ENCODE results near the gene MICALL2. TPM values are rescaled to one million over a fixed set of nuclear protein-coding genes. Genes with fewer than 3 reads are reported as not detected.
"Not testable (repeated sequence)": the region's sequence is repeated elsewhere in the genome, so short reads cannot be mapped to it uniquely, and the experiment has no call there.

Gene MICALL2
- polyA plus RNA-seq, 12 donors, result 3.9 to 11.7 (median 5.1) TPM; not detected in 1

DNA sequence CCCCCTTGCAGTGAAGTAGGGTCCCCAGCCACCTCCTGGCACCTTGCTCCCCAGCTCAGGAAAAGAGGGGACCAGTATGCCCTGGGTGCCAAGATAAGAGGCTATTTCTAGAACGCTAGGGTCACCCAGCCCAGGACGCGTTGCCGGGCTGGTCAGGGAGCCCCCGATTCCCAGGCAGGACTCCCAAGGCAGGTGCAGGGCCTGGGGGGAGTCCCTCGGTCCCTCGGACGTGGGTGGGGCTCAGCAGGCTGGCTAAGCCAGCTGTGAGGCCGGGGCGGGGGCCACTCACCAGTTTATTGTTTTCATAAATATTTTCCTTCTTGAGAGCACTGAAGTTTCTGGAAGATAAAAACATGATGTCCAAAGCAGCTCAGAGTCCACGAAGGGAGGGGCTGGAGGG is 9.3 kb downstream of the MICALL2 start:
- DNase-seq, result no peak

DNA sequence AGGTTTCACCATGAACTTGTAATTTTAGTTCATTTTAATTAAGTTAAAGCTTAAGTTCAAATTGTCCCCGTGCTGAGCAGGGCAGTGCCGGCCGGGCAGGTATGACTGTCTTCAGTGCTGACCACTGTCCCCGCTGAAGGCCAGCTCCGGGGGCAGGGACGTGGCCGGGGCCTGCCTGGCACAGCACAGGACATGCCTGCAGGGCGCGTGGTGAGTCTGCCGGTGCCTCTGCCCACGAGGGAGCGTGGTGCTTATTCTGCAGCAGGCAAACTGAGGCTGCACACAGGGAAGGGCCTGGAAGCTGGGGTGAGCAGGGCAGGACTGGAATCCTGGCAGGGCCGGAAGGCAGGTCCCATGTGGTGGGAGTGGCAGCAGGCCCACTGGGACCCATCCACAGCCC is 9.8 kb downstream of the MICALL2 start:
- no peak for DNase-seq

DNA sequence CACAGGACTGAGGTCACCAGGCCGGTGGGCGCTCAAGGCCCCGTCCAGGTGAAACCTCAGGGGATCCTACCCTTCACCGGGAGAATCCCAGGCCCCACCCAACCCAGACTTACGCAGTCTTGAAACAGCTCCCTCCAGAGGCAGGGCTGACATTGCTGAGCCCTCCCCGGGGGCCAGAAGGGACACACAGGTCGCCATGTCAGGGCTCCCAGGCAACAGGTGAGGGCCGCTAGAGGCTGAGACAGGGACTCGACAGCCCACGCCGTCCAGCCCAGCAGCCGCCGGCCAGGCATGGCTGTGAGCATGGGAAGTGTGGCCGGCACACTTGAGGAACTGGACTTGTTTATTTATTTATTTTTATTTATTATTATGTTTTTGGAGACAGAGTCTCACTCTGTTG is 10.3 kb downstream of the MICALL2 start:
- DNase-seq, result no peak

DNA sequence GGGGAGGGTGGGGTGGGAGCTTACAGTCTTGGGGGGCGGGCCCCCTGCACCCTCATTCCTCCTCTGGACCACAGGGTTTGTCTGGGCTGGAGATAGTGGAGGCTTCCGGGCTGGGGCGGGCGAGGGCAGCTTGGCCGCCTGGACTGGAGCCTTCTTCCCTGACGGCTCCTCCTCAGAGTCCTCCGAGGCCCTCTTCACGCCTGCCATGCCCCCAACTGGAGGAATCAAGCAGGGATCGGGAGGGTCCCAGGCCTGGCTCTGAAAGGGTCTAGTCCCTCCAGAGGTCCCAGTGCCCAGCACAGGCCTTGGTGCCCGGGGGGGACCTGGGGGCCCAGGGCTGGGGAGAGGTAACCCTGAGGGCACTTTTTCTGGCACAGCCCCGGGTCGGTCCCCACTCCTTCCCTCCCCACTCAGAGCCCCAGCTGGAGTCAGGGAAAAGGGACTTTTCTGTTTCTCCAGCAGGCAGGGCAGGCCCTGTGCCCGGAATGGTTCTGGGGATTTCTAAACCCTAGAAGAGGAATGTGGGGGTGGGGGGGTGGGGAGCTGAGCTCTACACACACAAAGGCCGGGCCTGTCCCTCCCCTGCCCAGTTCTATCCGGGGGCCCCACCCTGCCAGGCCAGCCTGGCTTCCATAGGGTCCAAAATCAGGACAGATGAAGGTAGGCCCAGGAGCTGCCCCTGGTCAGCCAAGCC is 11.6 kb downstream of the MICALL2 start:
- no peak for DNase-seq

DNA sequence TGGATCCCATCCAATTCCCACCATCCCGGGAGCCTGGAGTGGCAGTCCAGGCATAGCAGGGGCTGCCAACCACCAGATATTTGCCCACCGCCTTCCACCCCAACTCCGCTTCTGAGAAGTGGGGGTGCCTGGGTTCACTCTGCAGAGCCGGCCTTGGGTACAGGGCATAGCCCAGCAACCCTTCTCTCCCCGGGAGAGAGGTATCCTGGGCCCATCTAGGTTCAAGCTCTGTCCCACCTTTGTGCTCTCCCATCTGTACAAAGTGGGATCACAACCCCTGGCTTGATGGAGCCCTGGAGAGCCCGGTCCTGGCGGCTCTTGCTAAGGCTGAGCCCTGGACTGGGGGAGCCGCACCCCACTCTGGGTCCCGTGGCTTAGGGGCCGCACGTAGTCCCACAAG is 12.2 kb downstream of the MICALL2 start:
- no peak for DNase-seq

DNA sequence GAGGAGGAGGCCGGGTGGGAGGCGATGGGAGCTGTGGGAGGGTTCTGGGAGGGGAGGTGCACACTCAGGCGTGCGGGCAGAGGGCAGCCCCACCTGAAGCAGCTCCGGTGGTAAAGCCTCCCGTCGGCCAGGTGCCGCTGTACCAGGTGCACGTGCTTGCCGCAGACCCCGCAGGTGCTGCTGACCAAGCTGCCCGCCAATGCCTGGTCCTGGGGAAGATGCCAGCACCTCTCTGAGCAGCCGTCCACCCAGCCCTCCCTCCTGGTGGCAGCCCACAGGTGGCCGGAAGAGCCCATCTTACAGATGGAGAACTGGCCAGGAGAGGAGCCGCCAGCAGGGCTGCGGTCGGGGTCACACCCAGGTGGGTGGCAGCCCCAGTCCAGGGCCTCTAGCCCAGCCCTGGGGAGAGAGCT is 12.6 kb downstream of the MICALL2 start:
- no peak for DNase-seq

DNA sequence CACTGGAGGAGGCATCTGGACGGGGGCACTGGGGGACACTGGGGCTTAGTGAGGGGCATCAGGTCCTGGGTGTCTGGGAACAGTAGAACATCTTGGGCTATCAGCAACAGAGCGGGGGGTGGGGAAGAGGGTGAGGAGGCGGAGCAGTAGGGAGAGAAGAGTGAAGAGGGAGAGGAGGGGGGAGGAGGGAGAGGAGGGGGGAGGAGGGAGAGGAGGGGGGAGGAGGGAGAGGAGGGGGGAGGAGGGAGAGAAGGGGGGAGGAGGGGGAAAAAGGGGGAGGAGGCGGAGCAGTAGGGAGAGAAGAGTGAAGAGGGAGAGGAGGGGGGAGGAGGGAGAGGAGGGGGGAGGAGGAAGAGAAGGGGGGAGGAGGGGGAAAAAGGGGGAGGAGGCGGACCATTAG is 13.2 kb downstream of the MICALL2 start:
- not testable (repeated sequence) for DNase-seq

DNA sequence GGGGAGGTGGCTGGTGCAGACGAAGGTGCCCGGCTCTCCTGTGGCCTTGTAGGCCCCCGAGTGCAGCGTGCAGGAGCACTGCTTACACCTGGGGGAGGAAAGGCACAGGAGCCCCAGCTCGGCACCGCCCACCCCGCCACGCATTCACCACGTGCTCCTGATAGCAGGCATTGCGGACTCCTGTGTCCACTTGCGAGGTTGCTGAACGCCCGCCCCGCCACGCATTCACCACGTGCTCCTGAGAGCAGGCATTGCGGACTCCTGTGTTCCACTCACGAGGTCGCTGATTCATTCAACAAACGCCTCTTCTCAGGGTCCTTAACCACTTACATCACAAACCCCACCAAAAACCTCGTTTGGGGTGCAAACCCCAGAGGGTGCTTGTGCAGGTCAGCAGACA is 13.9 kb downstream of the MICALL2 start:
- DNase-seq, result no peak

DNA sequence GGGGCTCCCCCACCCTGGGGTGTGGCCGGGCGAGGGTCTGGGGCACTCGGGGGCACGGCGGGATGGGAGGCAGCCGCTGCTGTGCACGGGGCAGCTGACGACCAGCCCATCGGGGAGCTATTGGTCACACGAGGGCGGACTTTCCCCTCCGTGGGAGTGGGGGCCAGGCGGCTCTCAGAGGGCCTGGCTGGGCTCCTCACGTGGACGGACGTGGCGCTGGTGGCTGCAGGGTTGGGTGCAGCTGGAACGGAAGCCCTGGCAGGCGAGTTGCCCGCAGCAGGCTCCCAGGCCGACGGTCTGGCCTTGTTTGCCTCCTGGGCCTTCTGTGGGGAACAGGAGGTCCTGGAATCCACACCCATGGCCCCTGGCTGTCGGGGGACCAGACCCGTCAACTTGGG is 14.3 kb downstream of the MICALL2 start:
- DNase-seq, result no peak

DNA sequence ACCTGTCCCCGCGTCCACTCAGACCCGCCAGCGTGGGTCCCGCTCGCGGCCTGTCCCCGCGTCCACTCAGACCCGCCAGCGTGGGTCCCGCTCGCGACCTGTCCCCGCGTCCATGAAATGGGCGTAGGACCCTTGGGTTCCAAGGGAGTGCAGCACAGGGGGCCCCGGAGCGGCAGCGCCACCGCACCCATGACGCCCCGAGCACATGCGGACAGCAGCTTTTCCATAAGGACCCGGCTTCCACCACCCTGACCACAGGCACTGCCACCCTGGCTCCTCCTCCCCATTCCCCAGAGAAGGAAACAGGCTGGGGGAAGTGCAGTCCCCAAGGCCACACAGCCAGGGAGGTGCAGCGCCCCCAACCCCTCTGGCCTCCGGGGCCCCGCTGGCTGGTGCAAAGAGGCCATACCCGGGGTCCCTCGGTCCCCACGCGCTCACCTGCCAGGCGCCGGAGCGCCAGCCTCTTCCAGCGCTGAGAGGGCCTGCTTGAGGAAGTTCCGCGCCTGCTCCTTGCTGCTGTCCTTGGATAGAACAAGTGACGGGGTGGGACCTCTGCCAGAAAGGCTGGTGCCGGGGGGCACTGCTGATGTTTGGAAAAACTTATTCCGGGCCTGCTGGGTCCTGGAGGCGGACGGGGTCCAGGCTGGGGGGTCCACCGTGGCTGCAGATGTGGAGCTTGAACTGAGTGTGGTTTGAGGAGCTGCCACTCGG is 14.9 kb downstream of the MICALL2 start:
- DNase-seq, result no peak

DNA sequence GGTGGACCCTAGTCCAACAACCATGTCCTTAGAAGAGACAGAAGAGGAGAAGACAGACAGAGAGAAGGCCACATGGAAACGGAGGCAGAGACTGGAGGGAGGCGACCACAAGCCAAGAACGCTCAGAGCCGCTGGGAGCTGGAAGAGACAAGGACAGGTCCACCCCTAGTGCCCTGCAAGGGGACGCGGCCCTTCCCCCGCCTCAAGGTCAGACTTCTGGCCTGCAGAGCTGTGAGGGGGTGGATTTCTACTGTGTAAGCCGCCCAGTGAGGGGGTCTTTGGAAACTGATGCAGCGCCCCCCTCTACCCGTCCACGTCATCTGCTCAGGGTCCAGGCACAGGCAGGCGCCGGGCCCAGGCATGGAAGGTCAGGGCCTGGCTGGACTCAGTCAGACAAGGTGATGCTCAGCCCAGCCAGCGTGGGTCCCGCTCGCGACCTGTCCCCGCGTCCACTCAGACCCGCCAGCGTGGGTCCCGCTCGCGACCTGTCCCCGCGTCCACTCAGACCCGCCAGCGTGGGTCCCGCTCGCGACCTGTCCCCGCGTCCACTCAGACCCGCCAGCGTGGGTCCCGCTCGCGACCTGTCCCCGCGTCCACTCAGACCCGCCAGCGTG is 15.6 kb downstream of the MICALL2 start:
- DNase-seq, result not testable (repeated sequence)

DNA sequence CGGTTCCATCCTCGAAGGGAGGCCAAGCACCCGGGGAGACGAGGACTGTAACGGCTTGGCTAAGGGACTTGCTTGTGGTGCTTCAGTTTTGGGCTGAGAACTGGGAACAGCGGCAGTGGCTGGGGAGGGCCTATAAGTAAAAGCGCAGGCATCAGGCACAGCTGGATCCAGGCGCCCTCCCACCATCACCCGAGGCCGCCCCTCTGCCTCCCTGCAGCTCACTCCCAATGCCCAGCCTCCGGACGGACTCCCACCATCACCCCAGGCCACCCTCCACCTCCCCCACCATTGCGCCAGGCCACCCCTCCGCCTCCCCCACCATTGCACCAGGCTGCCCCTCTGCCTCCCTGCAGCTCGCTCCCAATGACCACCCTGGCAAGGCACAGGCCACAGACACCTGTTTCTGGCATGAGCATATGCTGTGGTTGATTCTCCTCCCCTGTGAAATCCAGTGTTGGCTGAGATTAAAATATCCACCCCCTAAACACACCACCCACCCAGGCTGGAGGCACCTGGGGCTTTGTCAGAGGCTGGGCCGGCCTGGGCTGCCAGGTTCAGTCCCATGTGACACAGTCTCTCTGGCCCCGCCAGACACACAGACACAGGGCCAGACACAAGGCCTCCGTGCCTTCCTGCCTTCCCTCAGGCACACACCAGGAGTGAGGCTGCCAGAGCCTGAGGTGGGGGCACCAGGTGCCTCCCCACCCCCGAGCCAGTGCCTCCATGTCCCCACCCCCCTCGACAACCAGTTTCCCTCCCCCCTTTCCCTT is 16.7 kb downstream of the MICALL2 start:
- no peak for DNase-seq

DNA sequence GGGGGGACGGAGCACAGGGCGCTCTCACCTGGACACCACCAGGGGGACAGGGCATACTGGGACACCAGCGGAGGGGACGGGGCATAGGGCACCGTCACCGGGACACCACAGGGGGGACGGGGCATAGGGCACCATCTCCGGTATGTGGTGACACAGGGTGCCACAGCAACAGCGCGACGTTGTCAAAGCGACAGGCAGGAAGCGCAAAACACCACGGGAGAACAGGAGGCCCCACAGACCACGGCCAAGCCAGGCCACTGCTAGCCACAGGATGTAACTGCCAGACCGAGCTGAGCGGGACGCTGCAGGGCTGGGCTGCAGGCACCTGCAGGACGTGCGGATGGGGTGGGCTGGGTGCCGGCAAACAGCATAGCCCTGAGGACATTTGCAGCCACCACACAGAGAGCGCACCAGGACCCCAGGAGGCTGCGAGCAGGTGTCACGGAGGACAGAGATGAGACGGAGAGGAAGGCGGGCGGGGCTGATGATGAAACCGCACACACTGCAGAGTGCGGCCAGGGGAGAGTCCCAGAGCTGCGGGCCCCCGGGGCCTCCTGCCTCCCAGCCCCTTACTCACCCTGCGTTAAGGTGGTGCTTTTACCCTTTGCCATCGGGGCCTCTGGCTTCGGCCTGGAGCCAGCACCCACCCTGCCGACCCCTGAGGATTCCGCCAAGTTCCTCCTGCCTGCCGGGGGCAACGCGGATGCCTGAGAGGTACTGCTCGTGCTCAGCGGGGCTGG is 17.5 kb downstream of the MICALL2 start:
- DNase-seq, result no peak

DNA sequence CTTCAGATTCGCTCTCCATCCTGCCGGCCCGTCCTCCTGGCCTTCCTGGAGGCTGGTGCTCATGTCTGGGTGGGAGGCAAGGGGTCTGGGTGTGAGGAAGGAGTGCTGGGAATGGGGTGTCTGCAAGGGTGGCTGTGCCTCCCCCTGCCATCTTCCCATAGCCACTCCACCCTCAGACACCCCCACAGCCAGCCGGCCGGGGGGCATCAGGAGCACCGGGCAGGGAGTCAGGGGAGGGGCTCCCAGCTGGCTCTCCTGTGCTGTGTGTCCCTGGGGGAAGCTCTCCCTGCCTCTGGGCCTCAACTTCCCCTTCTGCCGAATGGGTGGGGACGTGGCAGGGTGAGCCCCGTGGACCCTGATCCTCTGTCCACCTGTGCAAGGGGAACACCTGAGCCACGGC is 18.6 kb downstream of the MICALL2 start:
- no peak for DNase-seq

DNA sequence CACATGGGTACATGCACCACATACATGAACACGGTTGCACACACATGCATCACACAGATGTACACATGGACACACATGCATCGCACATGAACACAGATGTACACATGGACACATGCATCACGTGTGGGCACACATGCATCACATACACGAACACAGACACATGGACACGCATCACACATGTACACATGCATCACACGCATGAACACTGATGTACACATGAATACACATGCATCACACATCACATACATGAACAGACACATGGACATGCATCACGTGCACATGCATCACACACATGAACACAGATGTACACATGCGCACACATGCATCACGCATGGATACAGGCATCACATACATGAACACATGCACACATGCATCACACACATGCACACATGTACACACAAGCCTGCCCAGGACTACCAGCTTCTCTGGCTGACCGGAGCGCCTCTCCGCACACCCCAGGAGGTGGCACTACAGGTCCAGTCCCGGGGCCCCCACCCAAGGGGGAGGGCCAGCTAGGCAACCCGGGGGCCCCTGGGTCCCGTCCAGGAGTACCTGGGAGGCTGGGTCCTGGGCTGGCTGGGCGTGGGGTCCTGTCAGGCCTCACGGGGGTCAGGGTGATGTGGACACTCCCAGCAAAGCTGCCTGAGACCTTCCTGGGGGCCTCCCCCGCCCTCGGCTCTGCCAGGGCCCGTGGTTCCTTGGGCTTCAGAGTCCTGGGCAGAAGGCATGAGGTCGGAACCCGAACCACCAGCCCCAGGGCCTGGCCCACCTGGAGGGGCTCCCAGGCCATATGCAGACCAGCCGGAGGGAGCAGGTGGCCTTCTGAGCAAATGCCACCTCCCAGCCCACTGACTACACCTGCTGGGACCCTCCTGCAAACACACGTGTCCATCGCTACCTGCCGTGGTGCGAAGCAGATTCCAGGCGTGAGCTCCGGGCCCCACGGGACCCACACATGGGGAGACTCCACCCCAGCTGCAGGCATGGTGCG is 19.6 kb downstream of the MICALL2 start:
- no peak for DNase-seq

DNA sequence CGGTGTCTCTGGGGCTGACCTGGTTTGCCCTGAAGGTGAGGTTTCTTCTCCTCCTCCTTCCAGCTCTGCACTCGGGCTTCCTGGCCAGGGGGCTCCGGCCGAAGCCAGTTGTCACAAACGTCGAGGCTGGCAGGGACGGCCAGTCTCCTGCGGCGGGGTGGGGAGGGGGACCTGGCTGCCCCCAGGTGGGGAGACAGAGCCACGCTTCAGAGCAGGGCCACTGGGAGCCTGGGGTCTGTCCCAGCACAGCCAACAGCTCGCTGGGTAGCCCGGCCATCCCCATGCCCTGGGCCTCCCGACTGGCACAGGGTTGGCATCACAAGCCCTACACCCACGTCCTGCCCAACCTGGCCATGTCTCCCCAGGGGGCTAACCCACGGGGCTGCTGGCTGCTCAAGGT is 20.4 kb downstream of the MICALL2 start:
- no peak for DNase-seq

DNA sequence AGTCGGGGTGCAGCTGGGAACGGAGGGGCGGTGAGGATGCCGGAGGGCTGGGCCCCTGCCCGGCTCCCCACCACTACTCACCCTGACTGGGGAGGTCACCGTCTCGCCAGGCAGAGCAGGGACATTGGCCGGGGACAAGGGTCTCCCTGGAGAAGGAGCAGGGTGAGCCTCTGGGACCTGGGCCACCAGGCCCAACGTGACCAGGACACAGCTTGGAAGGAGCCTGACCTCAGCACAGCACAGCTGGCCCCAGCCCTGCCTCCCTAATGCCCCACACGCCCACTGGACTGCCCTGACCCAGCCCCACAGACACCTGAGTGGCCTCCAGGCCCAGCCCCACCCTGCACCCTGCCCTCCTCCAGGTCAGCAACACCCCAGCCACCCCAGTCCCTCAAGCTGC is 21.1 kb downstream of the MICALL2 start:
- DNase-seq, result no peak

DNA sequence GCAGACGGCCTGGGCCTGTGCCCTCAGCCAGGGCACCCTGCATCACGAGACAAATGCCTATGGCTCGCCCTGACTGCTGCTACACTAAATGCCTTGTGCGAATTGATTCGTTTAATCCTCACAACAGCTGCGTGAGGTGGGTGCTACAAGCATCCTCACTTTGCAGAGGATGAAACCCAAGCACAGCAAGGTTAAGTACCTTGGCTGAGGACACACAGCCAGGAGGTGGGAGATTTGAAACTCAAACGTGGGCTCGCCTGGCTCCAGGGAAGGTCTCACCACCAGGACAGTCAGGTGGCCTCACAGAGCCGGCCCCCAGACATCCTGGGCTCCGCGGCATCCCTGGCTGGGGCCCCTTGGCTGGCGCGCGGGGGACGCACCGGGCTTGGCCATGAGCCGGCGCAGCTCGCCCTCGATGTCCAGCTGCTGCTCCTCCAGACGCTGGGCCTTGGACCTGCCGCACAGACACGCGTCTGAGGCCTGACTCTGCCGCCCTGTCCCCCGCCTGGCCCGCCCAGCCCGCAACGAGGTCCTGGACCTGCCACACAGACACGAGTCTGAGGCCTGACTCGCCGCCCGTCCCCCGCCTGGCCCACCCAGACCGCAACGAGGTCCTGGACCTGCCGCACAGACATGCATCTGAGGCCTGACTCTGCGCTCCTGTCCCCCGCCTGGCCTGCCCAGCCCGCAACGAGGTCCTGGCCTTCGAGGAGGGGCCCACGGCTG is 22.0 kb downstream of the MICALL2 start:
- no peak for DNase-seq

DNA sequence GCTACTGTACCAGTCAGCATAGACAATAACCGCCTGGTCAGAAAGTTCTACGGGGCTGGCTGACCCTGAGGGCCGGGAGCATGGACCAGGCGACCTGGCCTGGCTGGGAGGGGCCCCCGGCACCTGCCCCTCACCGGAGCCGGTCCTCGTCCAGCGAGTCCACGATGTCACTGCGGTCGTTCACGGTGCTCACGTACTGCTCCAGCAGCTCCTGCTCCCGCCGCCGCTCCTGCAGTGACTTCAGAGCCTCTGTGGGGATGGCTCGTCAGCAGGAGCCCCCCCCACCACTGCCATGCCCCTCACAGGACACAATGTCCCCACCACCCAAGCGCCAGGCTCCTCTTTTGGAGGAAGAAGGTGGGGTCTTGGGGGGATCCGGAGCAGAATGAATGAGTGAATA is 22.7 kb downstream of the MICALL2 start:
- no peak for DNase-seq
